Measurements from ENCODE around the gene TNS3.

TNS3 gene

DNA sequence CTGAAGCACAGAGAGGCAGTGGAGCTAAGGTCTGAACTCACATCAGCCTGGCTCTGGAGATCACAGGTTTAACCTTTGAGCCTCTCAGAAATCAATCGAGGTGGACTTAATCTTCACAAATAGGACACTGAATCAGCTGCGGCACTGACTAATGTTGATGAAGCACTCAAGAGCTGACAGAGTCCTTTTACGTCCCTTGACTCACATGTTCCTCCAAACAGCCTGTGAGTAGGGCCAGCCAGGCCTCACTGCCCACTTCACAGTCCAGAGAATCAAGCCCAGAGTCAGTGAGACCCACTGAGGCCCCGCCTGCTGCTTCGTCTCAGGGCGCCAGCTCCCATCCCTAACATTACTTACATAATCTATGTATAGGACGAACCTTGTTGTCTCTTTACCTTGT is 63.1 kb downstream of the TNS3 start:
- DNase-seq: no peak

DNA sequence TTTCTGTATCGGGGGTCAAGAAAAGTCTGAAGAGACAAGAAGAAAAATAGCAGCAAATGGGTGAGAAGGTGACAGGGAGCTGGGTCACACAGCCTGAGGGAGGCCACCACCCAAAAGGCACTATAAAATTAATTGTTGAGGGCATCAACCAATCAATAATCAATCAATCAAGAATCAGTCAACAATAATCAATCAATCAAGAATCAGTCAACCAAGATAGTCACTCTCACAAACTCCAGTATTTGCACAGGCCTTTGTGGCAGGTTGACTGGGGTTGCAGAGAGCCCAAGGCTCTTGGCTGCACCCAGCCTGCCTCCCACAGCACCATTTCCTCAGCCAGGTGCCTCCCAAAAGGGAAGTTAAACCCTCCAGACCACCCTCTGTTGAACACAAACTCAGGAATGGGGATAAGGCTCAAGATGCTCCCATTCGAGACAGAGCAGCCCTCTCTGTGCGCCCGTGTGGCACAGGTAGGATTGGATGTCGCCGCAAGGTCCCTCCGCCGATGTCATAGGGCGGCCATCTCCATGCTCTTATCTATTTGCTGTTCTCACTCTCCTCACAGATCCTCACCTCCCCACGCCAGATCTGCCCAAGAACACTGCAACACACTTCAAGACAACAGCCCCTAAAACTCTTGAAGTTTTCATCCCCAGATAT is 64.0 kb downstream of the TNS3 start:
- no peak for DNase-seq

GRCh38 chr7:47516985-47517600 is 64.8 kb downstream of the TNS3 start:
- DNase-seq: no peak

DNA sequence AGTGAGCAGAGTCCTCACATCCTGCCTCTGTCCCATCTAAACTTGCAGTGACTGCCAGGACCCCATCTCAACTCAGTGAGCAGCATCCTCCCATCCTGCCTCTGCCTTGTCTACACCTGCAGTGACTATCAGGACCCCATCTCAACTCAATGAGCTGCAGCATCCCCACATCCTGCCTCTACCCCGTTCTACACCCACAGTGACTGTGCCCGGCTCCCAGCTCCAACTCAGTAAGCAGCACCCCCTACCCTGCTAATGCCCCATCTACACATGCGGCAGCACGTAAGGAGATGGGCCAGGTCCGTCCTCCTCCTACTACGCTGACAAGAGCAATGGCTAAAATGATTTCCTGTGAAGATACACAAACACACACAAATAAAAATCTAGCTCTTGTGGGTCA is 65.5 kb downstream of the TNS3 start:
- DNase-seq: no peak

- DNase-seq: no peak
Observed at GRCh38 chr7:47515305-47515834, 66.5 kb downstream of the TNS3 start.

DNA sequence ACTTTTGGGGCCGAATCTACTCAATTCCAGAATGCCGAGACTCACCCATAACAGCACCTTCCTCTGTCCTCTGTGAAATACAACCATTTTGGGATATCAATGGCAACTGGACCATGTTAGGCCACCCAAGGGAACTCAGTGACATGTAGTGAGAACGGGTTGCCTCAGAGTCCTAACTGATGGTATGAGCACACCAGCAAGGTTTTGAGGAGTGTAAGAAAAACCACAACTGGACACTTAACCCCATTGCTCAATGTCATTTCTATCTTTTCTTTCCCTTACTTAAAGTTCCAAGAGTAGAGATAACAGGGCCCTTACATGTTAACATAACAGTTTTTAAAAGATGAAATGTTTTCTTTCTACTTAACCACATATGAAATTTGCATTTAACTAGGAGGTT is 67.1 kb downstream of the TNS3 start:
- DNase-seq: no peak

DNA sequence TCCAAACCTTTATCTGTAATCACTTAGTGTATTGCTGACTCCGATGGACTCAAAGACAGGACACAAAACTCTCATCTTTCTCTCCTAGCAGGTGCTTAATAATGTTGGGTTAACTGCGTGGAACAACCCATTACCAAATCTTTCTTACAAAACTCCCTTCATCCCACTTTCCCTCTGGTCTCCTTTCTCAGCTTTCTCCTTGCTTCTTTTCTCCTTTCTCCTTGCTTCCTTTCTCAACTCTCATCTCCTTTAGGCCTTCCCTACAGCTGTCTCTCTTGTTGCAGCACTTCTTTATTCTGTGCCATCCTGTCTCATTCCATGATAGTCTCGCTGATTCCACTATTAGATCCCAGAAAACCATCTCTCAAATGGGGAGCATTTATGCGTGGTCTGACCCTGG is 67.5 kb downstream of the TNS3 start:
- DNase-seq: no peak

DNA sequence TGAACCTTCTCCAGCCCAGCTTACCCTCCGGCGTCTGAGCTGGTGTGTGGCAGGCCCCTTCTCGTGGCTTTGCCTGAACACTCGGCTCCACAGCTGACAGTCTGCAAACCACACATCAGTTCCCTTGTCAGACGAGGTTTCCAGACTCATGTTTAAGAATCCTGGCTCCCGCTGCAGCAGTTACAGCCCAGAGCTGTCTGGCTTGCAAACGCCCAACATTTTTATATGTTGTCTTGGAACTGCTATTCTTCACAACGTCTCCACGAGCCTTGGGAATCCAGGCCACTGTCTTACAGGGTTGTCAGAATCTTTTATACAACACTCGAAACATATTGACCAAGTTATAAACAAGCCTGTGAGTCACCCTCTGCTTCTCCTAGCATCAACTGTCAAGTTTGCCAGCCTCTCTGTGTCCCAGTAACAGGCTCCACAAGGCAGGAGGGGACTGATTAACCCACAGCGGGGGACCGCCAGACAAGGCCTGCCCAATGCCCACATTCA is 68.1 kb downstream of the TNS3 start:
- no peak for DNase-seq

- DNase-seq: no peak
Observed at GRCh38 chr7:47512481-47513176, 69.3 kb downstream of the TNS3 start.

DNA sequence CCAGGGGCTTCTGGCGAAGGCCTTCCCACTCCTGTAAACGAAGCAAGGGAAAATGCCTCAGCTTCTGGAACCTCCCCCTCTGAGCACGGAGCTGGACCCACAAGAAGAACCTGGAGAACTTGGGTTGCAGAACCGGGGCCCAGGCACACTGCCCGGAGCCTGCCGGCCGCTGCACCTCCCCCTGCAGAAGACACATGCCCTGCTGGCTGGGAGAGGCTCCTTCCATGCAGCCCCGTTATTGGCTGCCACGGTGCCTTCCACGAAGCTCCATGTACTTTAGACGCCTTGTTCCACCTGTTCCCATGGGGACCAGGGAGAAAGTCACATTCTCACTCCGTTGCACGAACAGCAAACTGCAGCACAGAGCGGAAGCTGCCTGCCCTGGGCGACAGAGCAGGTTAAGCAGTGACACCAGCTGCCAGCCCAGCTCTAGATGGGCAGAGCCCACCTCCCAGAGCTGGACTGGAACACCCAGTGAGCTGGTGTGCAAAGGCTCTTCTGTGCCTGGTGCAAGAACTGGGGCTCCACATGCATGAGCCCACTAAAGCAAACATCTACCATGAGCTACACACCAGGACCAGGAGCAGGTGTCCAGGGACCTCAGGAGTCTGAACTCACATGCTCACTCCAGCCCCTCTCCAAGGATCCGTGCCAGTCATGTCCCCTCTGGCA is 70.1 kb downstream of the TNS3 start:
- no peak for DNase-seq

- no peak for DNase-seq
Observed at GRCh38 chr7:47510786-47511185, 71.1 kb downstream of the TNS3 start.

- DNase-seq: no peak
Observed at GRCh38 chr7:47510192-47510591, 71.7 kb downstream of the TNS3 start.

GRCh38 chr7:47509571-47509970 is 72.3 kb downstream of the TNS3 start:
- DNase-seq: no peak

- no peak for DNase-seq
Observed at GRCh38 chr7:47508389-47509380, 73.2 kb downstream of the TNS3 start.

DNA sequence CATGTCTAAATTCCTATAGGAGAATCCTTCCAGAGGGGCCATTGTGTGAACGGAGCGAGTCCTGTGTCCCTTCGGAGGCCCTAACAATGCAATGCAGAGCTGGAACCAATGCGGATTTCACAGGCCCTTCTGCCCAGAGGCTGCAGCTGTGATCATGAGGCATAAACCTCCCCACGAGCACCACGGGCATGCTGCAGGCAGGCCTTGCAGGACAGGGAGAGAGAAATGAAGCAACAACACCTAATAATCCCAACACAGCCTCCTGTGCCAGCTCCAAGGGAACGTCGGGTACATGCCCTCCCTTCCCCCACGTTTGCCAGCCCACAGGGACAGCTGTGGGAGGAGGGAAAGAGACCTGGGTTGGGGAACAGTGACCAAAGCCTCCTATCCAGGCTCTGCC is 74.4 kb downstream of the TNS3 start:
- no peak for DNase-seq

DNA sequence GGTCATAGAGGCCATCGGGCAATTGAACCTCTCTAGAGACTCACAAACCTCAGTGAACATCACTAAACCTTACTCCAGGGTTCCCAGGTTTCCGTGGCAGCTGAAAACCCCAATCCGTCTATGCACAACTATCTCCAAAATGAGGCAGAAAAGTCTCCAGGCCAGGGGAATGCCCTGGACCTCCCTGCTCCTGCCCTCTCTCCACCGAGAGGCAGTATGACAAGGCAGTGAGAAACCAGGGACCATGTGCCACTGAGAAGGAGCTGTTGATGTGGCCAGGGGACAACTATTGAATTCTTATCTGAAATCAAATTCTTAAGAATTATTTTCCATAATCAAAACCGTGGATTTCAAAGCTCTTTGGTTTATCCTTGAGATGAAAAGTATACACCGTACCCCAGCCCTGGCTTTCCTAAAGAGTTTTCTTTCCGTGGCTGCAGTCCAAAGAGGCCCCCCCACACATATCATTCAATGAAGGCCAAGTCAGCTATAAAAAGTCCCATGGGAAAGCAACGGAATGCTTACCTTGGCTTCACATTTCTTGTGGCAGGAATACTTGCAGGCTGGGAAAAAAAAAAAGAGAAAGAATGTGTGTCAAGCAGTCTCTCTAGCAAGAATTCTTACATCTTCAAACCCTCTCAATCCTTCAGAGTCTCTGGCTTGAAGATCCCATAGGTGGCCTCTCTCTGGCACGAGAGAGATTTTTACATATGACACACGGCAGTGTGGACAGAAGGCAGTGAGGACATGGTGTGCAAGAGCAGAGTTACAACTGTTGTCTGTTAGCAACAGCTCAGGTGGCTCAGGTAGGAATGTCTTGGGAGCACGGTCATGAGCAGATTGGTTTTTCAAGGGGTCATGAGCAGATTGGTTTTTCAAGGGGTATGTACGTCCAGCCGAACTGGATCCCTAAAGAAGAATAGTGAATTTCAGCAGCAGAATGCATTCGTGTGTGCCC is 75.2 kb downstream of the TNS3 start:
- no peak for DNase-seq

- DNase-seq: no peak
Observed at GRCh38 chr7:47505312-47506007, 76.5 kb downstream of the TNS3 start.

DNA sequence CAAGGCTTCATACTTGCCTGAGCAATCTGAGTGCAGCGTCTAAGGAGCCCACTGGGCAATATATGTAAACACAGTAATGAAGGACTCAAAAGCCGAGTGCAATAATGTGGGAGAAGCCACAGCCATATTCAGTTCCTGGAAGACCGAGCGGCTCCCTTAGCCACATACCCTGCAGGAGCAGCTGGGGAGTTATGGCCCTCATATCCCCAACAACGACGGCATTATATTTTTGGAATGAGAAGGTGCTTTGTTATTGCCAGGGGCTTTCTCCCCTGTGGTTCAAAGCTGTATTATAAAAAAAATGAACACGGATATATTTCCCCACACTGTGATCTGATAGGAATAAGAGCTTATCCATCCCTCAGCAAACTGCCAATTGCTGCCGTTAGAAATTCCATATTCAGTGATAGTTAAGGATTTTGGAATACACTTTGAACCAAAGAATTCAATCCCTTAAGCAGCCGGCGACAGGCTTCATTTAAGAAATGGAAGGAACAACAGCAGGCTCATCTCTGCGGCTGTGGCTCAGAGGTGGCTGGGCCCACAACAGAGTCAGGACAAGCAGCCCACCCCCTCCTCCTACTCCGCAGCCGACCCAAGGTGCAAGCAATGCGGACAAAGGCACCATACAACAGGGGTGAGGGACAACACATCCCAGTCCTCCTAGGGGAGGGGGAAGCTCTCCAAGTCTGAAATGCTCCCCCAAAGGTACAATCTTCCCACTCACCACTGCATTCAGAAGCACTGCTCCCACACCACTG is 77.2 kb downstream of the TNS3 start:
- DNase-seq: no peak

DNA sequence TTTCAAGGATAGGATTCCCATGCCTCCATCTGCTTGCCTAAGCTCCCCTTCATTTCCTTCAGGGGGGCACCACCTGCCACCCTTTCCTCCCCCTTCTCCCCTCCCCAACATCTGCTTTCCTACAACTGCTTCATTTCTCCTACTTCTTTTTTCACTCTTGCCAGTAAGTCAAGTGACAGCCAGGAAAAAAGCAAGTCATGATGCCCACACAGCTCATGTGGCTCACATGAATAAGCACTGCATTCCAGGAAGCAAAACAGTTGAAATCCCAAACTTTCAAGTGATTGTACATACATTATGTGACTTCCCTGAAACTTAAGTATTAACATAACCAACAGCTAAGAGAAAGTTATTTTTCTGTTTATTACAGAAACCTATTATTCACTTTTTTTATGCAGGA is 78.6 kb downstream of the TNS3 start:
- DNase-seq: no peak

Measured in activated naive CD4-positive, alpha-beta T cell treated with anti-CD3 and anti-CD28 coated beads, Interleukin-2, amount 50 U/mL, for 16 hours (primary cell).